NCI-H128 (cell line): Measurements from ENCODE around the gene PBX4.

Experiments
- DNase-seq: peaks from one replicate; lab custom pipeline; 2025; ENCODE audit not compliant: unreplicated experiment; lab: John Stamatoyannopoulos, UW

Gene PBX4

GRCh38 chr19:19649580-19649995 lies 31.1 kb upstream of the PBX4 start:
- no peak for DNase-seq

GRCh38 chr19:19649155-19649554 lies 30.7 kb upstream of the PBX4 start:
- no peak for DNase-seq

- no peak for DNase-seq
Observed at GRCh38 chr19:19647037-19647835, 28.7 kb upstream of the PBX4 start.

- no peak for DNase-seq
Observed at GRCh38 chr19:19645233-19645870, 26.9 kb upstream of the PBX4 start.

GRCh38 chr19:19644054-19644388 lies 25.5 kb upstream of the PBX4 start:
- no peak for DNase-seq

GRCh38 chr19:19643158-19644053 lies 24.9 kb upstream of the PBX4 start, which contains the start of gene GMIP:
Gene GMIP (minus strand): TSS chr19:19643657. CDS start chr19:19643529, 128 bp downstream.
- peak; percentile 64 for DNase-seq

GRCh38 chr19:19642506-19643157 lies 24.1 kb upstream of the PBX4 start:
- no peak for DNase-seq

GRCh38 chr19:19637523-19638251 lies 19.2 kb upstream of the PBX4 start:
- DNase-seq = no peak

- no peak for DNase-seq
Observed at GRCh38 chr19:19637186-19637522, 18.7 kb upstream of the PBX4 start.

- DNase-seq = no peak
Observed at GRCh38 chr19:19636573-19637185, 18.2 kb upstream of the PBX4 start.

- DNase-seq = no peak
Observed at GRCh38 chr19:19635313-19635702, 16.8 kb upstream of the PBX4 start.

GRCh38 chr19:19634516-19635312 lies 16.2 kb upstream of the PBX4 start:
- DNase-seq = no peak

- no peak for DNase-seq
Observed at GRCh38 chr19:19633711-19634515, 15.4 kb upstream of the PBX4 start.

- no peak for DNase-seq
Observed at GRCh38 chr19:19632661-19633060, 14.2 kb upstream of the PBX4 start.

- DNase-seq = no peak
Observed at GRCh38 chr19:19631346-19631745, 12.9 kb upstream of the PBX4 start.

GRCh38 chr19:19630426-19630825 lies 11.9 kb upstream of the PBX4 start:
- DNase-seq = no peak

- DNase-seq = no peak
Observed at GRCh38 chr19:19630062-19630414, 11.6 kb upstream of the PBX4 start.

- peak; percentile 11 for DNase-seq
Observed at GRCh38 chr19:19628501-19629134, 10.1 kb upstream of the PBX4 start.
